Thoracic aorta (tissue), 2 donors: ENCODE results near the gene ZFPM1. TPM values are rescaled to one million over a fixed set of nuclear protein-coding genes. Genes with fewer than 3 reads are reported as not detected.

ENCODE experiments used
- ATAC-seq: fragments of 150-250 bp; one replicate; pipeline ENCODE4 v1.8.0; 2017; ENCODE audit warnings: low read depth; ENCODE audit not compliant: insufficient number of reproducible peaks, low FRiP score
- DNase-seq: peaks from one replicate; pipeline ENCODE4 v3.0.0-alpha.2; 2020; ENCODE audit warnings: low spot score
- H3K27ac ChIP-seq, 2 donors: fragments of 200-600 bp; sonication (generic); 1 replicate in 1 of 2; 2 replicates in 1 of 2; pipeline ENCODE4 v1.5.1; 2016; ENCODE audit warnings: mild to moderate bottlenecking in 2 of 2, moderate library complexity in 2 of 2
- H3K27me3 ChIP-seq: fragments of 200-600 bp; sonication (generic); replicated peaks from 2 replicates; pipeline ENCODE4 v1.6.0; 2016; ENCODE audit warnings: mild to moderate bottlenecking; ENCODE audit not compliant: insufficient read depth
- H3K36me3 ChIP-seq: fragments of 200-600 bp; sonication (generic); one replicate; pipeline ENCODE4 v1.5.1; 2016
- H3K4me1 ChIP-seq, 2 donors: fragments of 200-600 bp; sonication (generic); 1 replicate in 1 of 2; 2 replicates in 1 of 2; pipeline versions ENCODE4 v1.5.1 to v1.6.0; 2016; ENCODE audit warnings: low read depth in 2 of 2, mild to moderate bottlenecking in 1 of 2; ENCODE audit not compliant: control insufficient read depth in 1 of 2
- H3K4me3 ChIP-seq: fragments of 200-600 bp; sonication (generic); 2 replicates; pipeline ENCODE4 v1.5.1; 2016; ENCODE audit warnings: mild to moderate bottlenecking
- H3K9me3 ChIP-seq: fragments of 200-600 bp; sonication (generic); 2 replicates; pipeline ENCODE4 v1.5.1; 2016
- CTCF ChIP-seq: fragments of 200-600 bp; sonication (generic); IDR thresholded peaks from one replicate; pipeline ENCODE4 v1.5.1; 2019; ENCODE audit warnings: antibody characterized with exemption
- total RNA-seq, 2 donors: library from RNA; depleted of rRNA; stranded (reverse); fragments of >200 nt; gene quantifications; one replicate each; pipeline versions ENCODE4 v1.1.0 to v1.2.3, GENCODE V29; 2016

ZFPM1 gene
- total RNA-seq, 2 donors from 2014 or later: 1.8 to 2.5 TPM

GRCh38 chr16:88431651-88432050, 21.4 kb upstream of the ZFPM1 start:
- H3K36me3 ChIP-seq: no peaks in the 10 kb centered on the region
- H3K9me3 ChIP-seq: no peaks in the 10 kb centered on the region
- no peak for TF ChIP-seq CTCF
- no peak for DNase-seq
- H3K4me3 ChIP-seq: no peak overlapping the region
- peaks cover 0 to 9% of the 10 kb centered on the region in 2 donors for H3K4me1 ChIP-seq
- no peak for ATAC-seq
- H3K27ac ChIP-seq: no peak overlapping the region
- H3K27me3 ChIP-seq: no peaks in the 10 kb centered on the region

DNA sequence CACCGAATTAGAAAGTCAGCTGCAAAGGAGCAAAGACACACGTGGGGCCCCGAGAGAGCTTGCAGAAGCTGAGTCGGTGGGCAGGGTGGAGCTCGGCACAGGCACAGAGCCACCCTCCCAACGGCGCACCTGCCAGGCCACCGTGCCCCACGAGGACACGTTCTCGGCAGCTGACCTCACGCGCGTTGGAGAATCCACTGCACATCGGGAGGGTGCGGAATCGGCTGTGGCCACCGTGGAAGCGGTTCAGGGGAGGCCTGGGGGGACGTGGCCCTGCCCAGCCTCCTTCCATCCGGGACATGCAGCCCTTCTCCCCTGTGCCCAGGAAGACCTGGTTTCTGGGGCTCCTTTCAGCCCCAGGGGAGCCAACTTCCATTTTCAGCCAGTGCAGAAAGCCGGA, 20.9 kb upstream of the ZFPM1 start:
- no peaks in the 10 kb centered on the region for H3K9me3 ChIP-seq
- H3K27ac ChIP-seq: no peak overlapping the region
- peaks cover 0 to 9% of the 10 kb centered on the region in 2 donors for H3K4me1 ChIP-seq
- DNase-seq (no peak), ATAC-seq (no peak)
- no peak overlapping the region for H3K4me3 ChIP-seq
- H3K36me3 ChIP-seq: no peaks in the 10 kb centered on the region
- no peak for TF ChIP-seq CTCF
- no peaks in the 10 kb centered on the region for H3K27me3 ChIP-seq

DNA sequence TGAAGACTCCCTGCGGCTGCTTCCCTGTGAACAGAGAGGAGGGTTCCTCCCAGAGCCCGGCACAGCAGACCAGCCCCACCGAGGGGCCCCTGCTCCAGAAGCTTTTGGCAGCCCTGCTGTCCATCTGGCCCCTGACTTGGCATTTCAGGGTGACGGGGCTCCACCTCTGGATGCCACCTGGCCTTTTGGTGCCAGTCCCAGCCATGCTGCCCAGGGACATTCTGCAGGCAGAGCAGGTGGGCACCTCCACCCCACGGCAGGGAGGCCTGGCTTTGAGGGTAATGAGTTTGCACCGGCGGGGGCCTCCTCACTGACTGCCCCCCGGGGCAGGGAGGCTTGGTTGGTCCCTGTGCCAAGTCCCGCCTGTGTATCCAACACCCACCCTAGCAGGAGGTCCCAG, 20.3 kb upstream of the ZFPM1 start:
- Histone ChIP-seq H3K9me3 (no peaks in the 10 kb centered on the region), H3K36me3 (no peaks in the 10 kb centered on the region), H3K27ac (no peak overlapping the region), H3K27me3 (no peaks in the 10 kb centered on the region), H3K4me3 (no peak overlapping the region), H3K4me1 (peaks cover 0 to 9% of the 10 kb centered on the region in 2 donors)
- no peak for TF ChIP-seq CTCF
- no peak for ATAC-seq
- DNase-seq: no peak

- no peak for DNase-seq
- no peak for ATAC-seq
- Histone ChIP-seq H3K9me3 (no peaks in the 10 kb centered on the region), H3K4me1 (peaks cover 0 to 9% of the 10 kb centered on the region in 2 donors), H3K4me3 (no peak overlapping the region), H3K27me3 (no peaks in the 10 kb centered on the region), H3K27ac (no peak overlapping the region), H3K36me3 (no peaks in the 10 kb centered on the region)
- TF ChIP-seq CTCF: no peak
These were observed 19.3 kb upstream of the ZFPM1 start for GRCh38 chr16:88433632-88434352.

GRCh38 chr16:88434353-88434690, 18.8 kb upstream of the ZFPM1 start:
- no peak for DNase-seq
- Histone ChIP-seq H3K36me3 (no peaks in the 10 kb centered on the region), H3K4me1 (peaks cover 0 to 9% of the 10 kb centered on the region in 2 donors), H3K27ac (no peak overlapping the region), H3K4me3 (no peak overlapping the region), H3K9me3 (no peaks in the 10 kb centered on the region), H3K27me3 (no peaks in the 10 kb centered on the region)
- ATAC-seq: no peak
- TF ChIP-seq CTCF: no peak
